WERI-Rb-1 (cell line): ENCODE data around the gene PTPRG.
A peak's percentile ranks its signal among the peaks of the same experiment; 100 is the strongest.

ENCODE experiments used
- DNase-seq: peaks from one replicate; pipeline ENCODE4 v3.0.0-alpha.2; 2020
- H3K27ac ChIP-seq: fragments of 250-450 bp; sonication (Bioruptor Pico); 2 replicates; pipeline ENCODE4 v1.5.1; 2020; ENCODE audit warnings: mild to moderate bottlenecking, moderate library complexity
- H3K27me3 ChIP-seq: fragments of 250-450 bp; sonication (Bioruptor Pico); 2 replicates; pipeline ENCODE4 v1.5.1; 2021; ENCODE audit warnings: mild to moderate bottlenecking, low read depth, moderate library complexity; ENCODE audit not compliant: insufficient read depth, severe bottlenecking
- H3K36me3 ChIP-seq: fragments of 250-450 bp; sonication (Bioruptor Pico); 2 replicates; pipeline ENCODE4 v1.5.1; 2020; ENCODE audit warnings: mild to moderate bottlenecking, moderate library complexity
- H3K4me3 ChIP-seq: 2 replicates; pipeline ENCODE4 v1.5.1; 2011; ENCODE audit warnings: low read depth, mild to moderate bottlenecking, control low read depth, low read length
- H3K9me3 ChIP-seq: fragments of 250-450 bp; sonication (Bioruptor Pico); 2 replicates; pipeline ENCODE4 v1.5.1; 2021; ENCODE audit warnings: mild to moderate bottlenecking, moderate library complexity; ENCODE audit not compliant: severe bottlenecking
- CTCF ChIP-seq: IDR thresholded peaks from 2 replicates; pipeline ENCODE4 v1.5.1; 2011; ENCODE audit warnings: low read depth, mild to moderate bottlenecking, control low read depth, inconsistent platforms, low read length

The PTPRG gene

GRCh38 chr3:61682671-61683548, 121.5 kb downstream of the PTPRG start:
- no peaks in the 10 kb centered on the region for H3K36me3 ChIP-seq
- peak overlapping the region; percentile 83 for H3K27ac ChIP-seq
- peak overlapping the region; percentile 7; the same call in 1 of the 2 replicates for H3K4me3 ChIP-seq
- DNase-seq, result peak; percentile 58
- no peak for TF ChIP-seq CTCF
- no peaks in the 10 kb centered on the region for H3K27me3 ChIP-seq
- no peaks in the 10 kb centered on the region for H3K9me3 ChIP-seq

DNA sequence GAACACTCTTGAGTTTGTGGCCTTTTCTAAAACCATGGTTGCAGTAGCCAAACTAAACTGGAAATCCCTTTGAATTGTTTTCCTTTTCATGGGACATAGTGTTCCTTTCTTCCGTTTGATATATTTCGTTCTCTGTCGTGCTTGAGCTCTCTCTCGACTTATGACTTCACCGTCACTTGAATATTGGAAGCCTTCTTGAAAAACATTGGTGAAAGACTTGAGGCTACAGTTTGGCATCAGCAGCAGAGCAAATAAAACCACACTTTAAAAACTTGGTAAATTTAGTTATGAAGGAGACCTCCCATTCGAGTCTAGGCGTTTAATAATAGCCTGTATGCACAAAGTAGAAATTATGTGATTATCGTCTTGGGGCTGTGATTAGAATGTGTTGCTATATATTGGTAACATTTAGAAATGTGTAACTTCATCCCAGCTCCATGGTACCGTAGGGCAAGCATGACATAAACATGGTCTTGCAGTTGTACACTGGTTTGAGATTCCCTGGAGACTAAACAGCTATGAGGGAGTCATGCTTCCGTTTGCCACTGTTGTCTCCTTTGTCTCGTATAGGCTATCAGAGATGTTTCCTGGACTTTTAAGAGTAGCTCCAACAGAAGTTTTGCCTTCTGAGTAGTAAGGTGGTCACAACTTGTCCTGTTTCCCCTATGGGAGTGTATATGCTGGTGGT, 122.3 kb downstream of the PTPRG start:
- H3K36me3 ChIP-seq, result no peaks in the 10 kb centered on the region
- no peak for TF ChIP-seq CTCF

DNA sequence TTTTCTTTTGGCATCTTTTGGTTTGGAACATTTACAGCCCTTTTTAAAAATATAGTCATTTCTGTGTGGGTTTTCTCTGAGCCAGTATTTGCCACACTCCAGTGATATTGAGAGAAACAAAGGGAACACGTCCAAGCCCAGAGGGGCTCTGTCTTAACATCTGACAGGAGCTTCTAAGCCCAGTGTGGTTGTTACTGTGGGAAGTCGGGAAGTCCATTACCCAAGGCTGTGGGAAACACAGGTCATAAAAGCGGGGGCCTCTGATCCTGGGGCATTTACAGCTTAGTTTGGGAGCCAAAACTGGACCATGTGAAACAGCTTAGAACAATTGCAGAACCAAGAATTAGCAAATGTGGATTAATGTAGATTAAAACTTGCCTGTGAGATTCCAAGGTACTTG, 123.0 kb downstream of the PTPRG start:
- peak overlapping the region; percentile 83 for H3K27ac ChIP-seq
- H3K36me3 ChIP-seq, result no peaks in the 10 kb centered on the region
- no peaks in the 10 kb centered on the region for H3K27me3 ChIP-seq
- DNase-seq, result no peak
- H3K4me3 ChIP-seq, result no peak overlapping the region
- TF ChIP-seq CTCF, result no peak
- no peaks in the 10 kb centered on the region for H3K9me3 ChIP-seq

More for the DNA sequence above, 122.3 kb downstream of the PTPRG start:
- DNase-seq, result no peak
- Histone ChIP-seq H3K4me3 (no peak overlapping the region), H3K27ac (peak overlapping the region; percentile 83), H3K27me3 (no peaks in the 10 kb centered on the region), H3K9me3 (no peaks in the 10 kb centered on the region)

DNA sequence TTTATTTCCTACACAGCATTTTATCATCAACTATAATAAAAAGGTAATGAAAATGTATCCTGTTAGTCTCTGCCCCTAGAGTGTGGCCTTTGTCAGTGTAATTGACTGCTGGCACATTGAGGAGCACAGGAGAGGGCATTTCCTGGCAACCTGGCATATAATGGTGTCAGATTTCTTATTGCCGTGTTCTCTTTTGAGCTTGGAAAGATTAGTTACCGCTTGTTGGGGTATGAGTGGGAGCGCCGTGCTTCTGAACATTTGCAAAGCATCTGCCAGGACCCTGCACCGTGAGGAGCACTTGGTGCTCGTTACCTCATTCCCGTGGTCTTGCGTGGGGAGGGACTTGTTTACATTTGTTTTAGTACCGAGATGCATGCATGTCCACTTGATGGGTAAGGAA, 124.4 kb downstream of the PTPRG start:
- H3K36me3 ChIP-seq, result peaks cover 3% of the 10 kb centered on the region
- DNase-seq, result no peak
- peak overlapping the region; percentile 21 for H3K27ac ChIP-seq
- no peak overlapping the region for H3K4me3 ChIP-seq
- no peaks in the 10 kb centered on the region for H3K27me3 ChIP-seq
- no peaks in the 10 kb centered on the region for H3K9me3 ChIP-seq
- no peak for TF ChIP-seq CTCF

DNA sequence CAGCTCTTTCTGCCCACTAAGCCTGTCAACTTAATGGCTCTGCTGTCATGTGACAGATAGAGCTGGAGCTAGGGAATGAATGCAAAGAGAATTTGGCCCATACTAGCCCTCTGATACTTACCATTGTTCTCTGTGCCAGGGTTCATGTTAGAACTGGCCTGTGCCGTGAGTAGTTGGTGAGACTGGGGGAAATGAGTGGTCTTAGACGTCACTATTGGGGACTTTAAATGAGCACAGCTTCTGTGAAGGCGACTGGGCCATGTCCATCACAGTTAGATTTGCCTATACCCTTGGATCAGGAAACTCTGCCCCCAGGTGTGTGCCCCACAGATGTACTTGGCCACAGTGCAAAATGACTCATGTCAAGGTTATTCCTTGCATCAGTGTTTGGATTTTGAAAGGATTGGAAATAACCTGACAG, 124.9 kb downstream of the PTPRG start:
- Histone ChIP-seq H3K9me3 (no peaks in the 10 kb centered on the region), H3K4me3 (no peak overlapping the region), H3K36me3 (peaks cover 5% of the 10 kb centered on the region), H3K27ac (no peak overlapping the region; the same call in 1 of the 2 replicates), H3K27me3 (no peaks in the 10 kb centered on the region)
- no peak for TF ChIP-seq CTCF
- no peak for DNase-seq
